SK-N-SH (cell line): ENCODE measurements around the gene CDH15.

Experiments
- CTCF ChIP-seq: fragments of 200-600 bp; sonication (generic); IDR thresholded peaks from 2 replicates; pipeline ENCODE4 v1.6.1; 2017; ENCODE audit warnings: antibody characterized with exemption, mild to moderate bottlenecking, moderate library complexity
- EP300 ChIP-seq, 2 experiments: IDR thresholded peaks; 2 replicates each; pipeline versions ENCODE4 v1.4.0 to v1.6.1; 2012; ENCODE audit warnings: borderline replicate concordance in 1 of 2, low read depth in 1 of 2, low read length in 1 of 2
- FOSL2 ChIP-seq: IDR thresholded peaks from 2 replicates; pipeline ENCODE4 v1.4.0; 2012; ENCODE audit warnings: low read depth, mild to moderate bottlenecking, moderate library complexity, borderline replicate concordance
- MAX ChIP-seq: IDR thresholded peaks from 2 replicates; pipeline ENCODE4 v1.4.0; 2012; ENCODE audit warnings: low read depth
- MXI1 ChIP-seq: IDR thresholded peaks from 2 replicates; pipeline ENCODE4 v1.6.1; 2012; ENCODE audit warnings: mild to moderate bottlenecking, low read depth, low read length, improper control_type of control experiment
- RAD21 ChIP-seq: IDR thresholded peaks from 2 replicates; pipeline ENCODE4 v1.6.1; 2012; ENCODE audit warnings: mild to moderate bottlenecking, low read length
- REST ChIP-seq: IDR thresholded peaks from 2 replicates; pipeline ENCODE4 v1.6.1; 2012; ENCODE audit warnings: mild to moderate bottlenecking, low read depth, low read length, moderate library complexity
- SIN3A ChIP-seq: IDR thresholded peaks from 2 replicates; pipeline ENCODE4 v1.6.1; 2012; ENCODE audit warnings: low read depth, mild to moderate bottlenecking, low read length, moderate library complexity, borderline replicate concordance
- TAF1 ChIP-seq: IDR thresholded peaks from 2 replicates; pipeline ENCODE4 v1.6.1; 2012; ENCODE audit warnings: low read depth, mild to moderate bottlenecking, low read length, moderate library complexity, borderline replicate concordance
- TCF12 ChIP-seq: IDR thresholded peaks from 2 replicates; pipeline ENCODE4 v1.4.0; 2012
- TEAD4 ChIP-seq: IDR thresholded peaks from 2 replicates; pipeline ENCODE4 v1.4.0; 2012; ENCODE audit warnings: mild to moderate bottlenecking, borderline replicate concordance; ENCODE audit not compliant: insufficient read depth
- USF1 ChIP-seq: IDR thresholded peaks from 2 replicates; pipeline ENCODE4 v1.4.0; 2012; ENCODE audit warnings: low read depth, borderline replicate concordance
- ZBTB33 ChIP-seq: IDR thresholded peaks from 2 replicates; pipeline ENCODE4 v1.4.0; 2012; ENCODE audit warnings: low read depth, borderline replicate concordance

- no peak for TF ChIP-seq MXI1
- no peak for TF ChIP-seq TAF1
- no peak for TF ChIP-seq CTCF
- no peak for TF ChIP-seq SIN3A
- no peak for TF ChIP-seq MAX
- TF ChIP-seq TCF12: no peak
- TF ChIP-seq FOSL2: no peak
- no peak for TF ChIP-seq RAD21
- no peak for TF ChIP-seq TEAD4
- TF ChIP-seq USF1: no peak
- no peak for TF ChIP-seq REST
- no peak for TF ChIP-seq EP300 (IDR thresholded peaks at IDR 0.05; ENCODE audit: borderline replicate concordance in 1 of 2, low read depth in 1 of 2, low read length in 1 of 2)
- no peak for TF ChIP-seq ZBTB33
Measured at GRCh38 chr16:89164847-89165680, 6.5 kb upstream of the CDH15 start.
